WTC11 (cell line): ENCODE results near the gene USP21. TPM values are rescaled to one million over a fixed set of nuclear protein-coding genes. Genes with fewer than 3 reads are reported as not detected.

Experiments
- ATAC-seq: fragments of 200-7000 bp; cut with Tn5 transposase; 2 replicates; pipeline ENCODE4 v1.10.0; 2021; ENCODE audit warnings: mild to moderate bottlenecking, moderate library complexity
- CTCF ChIA-PET: fragments of 300-600 bp; sonication (Branson Sonifier 250); formaldehyde crosslinking; loops from one replicate; lab custom pipeline; 2021; ENCODE audit warnings: antibody characterized with exemption; lab: Charles Lee
- POLR2A ChIA-PET: fragments of 350-600 bp; sonication (Branson Sonifier 250); formaldehyde crosslinking; loops from one replicate; lab custom pipeline; 2021; ENCODE audit warnings: antibody characterized with exemption; lab: Charles Lee
- DNase-seq: peaks from one replicate; pipeline ENCODE4 v3.0.0; 2021; ENCODE audit warnings: low spot score
- H3K27ac Mint-ChIP-seq: 2 replicates; pipeline ENCODE4 v1.8.0; 2021; ENCODE audit warnings: mixed read lengths
- H3K27me3 Mint-ChIP-seq: 2 replicates; pipeline ENCODE4 v1.8.0; 2021; ENCODE audit warnings: low read depth, mild to moderate bottlenecking, moderate library complexity, mixed read lengths
- H3K36me3 Mint-ChIP-seq: 2 replicates; pipeline ENCODE4 v1.8.0; 2021; ENCODE audit warnings: mixed read lengths
- H3K4me1 Mint-ChIP-seq: 2 replicates; pipeline ENCODE4 v1.8.0; 2022; ENCODE audit warnings: mixed read lengths
- H3K4me3 Mint-ChIP-seq: 2 replicates; pipeline ENCODE4 v1.8.0; 2021; ENCODE audit warnings: mild to moderate bottlenecking, moderate library complexity, mixed read lengths
- H3K9me3 Mint-ChIP-seq: 2 replicates; pipeline ENCODE4 v1.8.0; 2021; ENCODE audit warnings: mixed read lengths
- ATF1 ChIP-seq: sonication (generic); formaldehyde crosslinking; IDR thresholded peaks from 2 replicates; pipeline ENCODE4 v1.8.1; 2023; ENCODE audit warnings: mild to moderate bottlenecking, moderate library complexity, missing genetic modification reagents
- CBFB ChIP-seq: sonication (generic); formaldehyde crosslinking; IDR thresholded peaks from 2 replicates; pipeline ENCODE4 v1.8.1; 2022; ENCODE audit warnings: mild to moderate bottlenecking, low read depth, missing genetic modification reagents
- E2F5 ChIP-seq: sonication (generic); formaldehyde crosslinking; IDR thresholded peaks from 2 replicates; pipeline ENCODE4 v1.8.1; 2022; ENCODE audit warnings: mild to moderate bottlenecking, moderate library complexity, missing genetic modification reagents
- GABPB1 ChIP-seq: sonication (generic); formaldehyde crosslinking; IDR thresholded peaks from 2 replicates; pipeline ENCODE4 v1.8.1; 2023; ENCODE audit warnings: mild to moderate bottlenecking, missing genetic modification reagents
- GRHL2 ChIP-seq: fragments of 250-450 bp; sonication (Bioruptor Pico); IDR thresholded peaks from 2 replicates; pipeline ENCODE4 v1.8.0; 2022; ENCODE audit warnings: mild to moderate bottlenecking, moderate library complexity; ENCODE audit not compliant: insufficient replicate concordance, severe bottlenecking
- IRF2 ChIP-seq: sonication (generic); formaldehyde crosslinking; IDR thresholded peaks from 2 replicates; pipeline ENCODE4 v1.8.0; 2022; ENCODE audit warnings: low read depth, missing genetic modification reagents, borderline replicate concordance
- JUN ChIP-seq: sonication (generic); formaldehyde crosslinking; IDR thresholded peaks from 2 replicates; pipeline ENCODE4 v1.8.0; 2023; ENCODE audit warnings: mild to moderate bottlenecking, missing genetic modification reagents
- MYBL2 ChIP-seq: sonication (generic); formaldehyde crosslinking; IDR thresholded peaks from 2 replicates; pipeline ENCODE4 v1.8.1; 2023; ENCODE audit warnings: mild to moderate bottlenecking, moderate library complexity, missing genetic modification reagents
- RORB ChIP-seq: fragments of 250-450 bp; sonication (Bioruptor Pico); IDR thresholded peaks from 2 replicates; pipeline ENCODE4 v1.9.0; 2021; ENCODE audit warnings: mild to moderate bottlenecking
- STAT6 ChIP-seq: sonication (generic); formaldehyde crosslinking; conservative IDR thresholded peaks from 2 replicates; pipeline ENCODE4 v1.8.1; 2023; ENCODE audit warnings: mild to moderate bottlenecking, low read depth, missing genetic modification reagents, moderate library complexity
- TCF7 ChIP-seq: sonication (generic); formaldehyde crosslinking; IDR thresholded peaks from 2 replicates; pipeline ENCODE4 v1.8.0; 2022; ENCODE audit warnings: mild to moderate bottlenecking, low read depth, missing genetic modification reagents, moderate library complexity
- TEAD4 ChIP-seq: sonication (generic); formaldehyde crosslinking; IDR thresholded peaks from 2 replicates; pipeline ENCODE4 v1.8.0; 2022; ENCODE audit warnings: mild to moderate bottlenecking, missing genetic modification reagents
- USF2 ChIP-seq: sonication (generic); formaldehyde crosslinking; IDR thresholded peaks from 2 replicates; pipeline ENCODE4 v1.8.1; 2023; ENCODE audit warnings: mild to moderate bottlenecking, missing genetic modification reagents, moderate library complexity
- ZBTB21 ChIP-seq: sonication (generic); formaldehyde crosslinking; IDR thresholded peaks from 2 replicates; pipeline ENCODE4 v1.8.1; 2023; ENCODE audit warnings: mild to moderate bottlenecking, missing genetic modification reagents, borderline replicate concordance
- ZNF121 ChIP-seq: sonication (generic); formaldehyde crosslinking; IDR thresholded peaks from 2 replicates; pipeline ENCODE4 v1.8.0; 2023; ENCODE audit warnings: missing genetic modification reagents
- ZNF281 ChIP-seq: sonication (generic); formaldehyde crosslinking; IDR thresholded peaks from 2 replicates; pipeline ENCODE4 v1.8.0; 2023; ENCODE audit warnings: mild to moderate bottlenecking, missing genetic modification reagents
- ZNF396 ChIP-seq: fragments of 250-450 bp; sonication (Bioruptor Pico); IDR thresholded peaks from 2 replicates; pipeline ENCODE4 v1.8.0; 2021; ENCODE audit warnings: mild to moderate bottlenecking, moderate library complexity, borderline replicate concordance
- total RNA-seq: library from RNA; stranded (reverse); gene quantifications from 3 replicates; pipeline ENCODE4 v1.2.3, GENCODE V29; 2021
- TF ChIP-seq, protein P1 (sequence below): sonication (generic); formaldehyde crosslinking; IDR thresholded peaks from 2 replicates; pipeline ENCODE4 v1.8.0; 2022; ENCODE audit warnings: mild to moderate bottlenecking, missing genetic modification reagents
- TF ChIP-seq, protein P2 (sequence below): sonication (generic); formaldehyde crosslinking; IDR thresholded peaks from 2 replicates; pipeline ENCODE4 v1.8.1; 2023; ENCODE audit warnings: mild to moderate bottlenecking, missing genetic modification reagents, borderline replicate concordance
- TF ChIP-seq, protein P3 (sequence below): sonication (generic); formaldehyde crosslinking; IDR thresholded peaks from 2 replicates; pipeline ENCODE4 v1.8.1; 2022; ENCODE audit warnings: mild to moderate bottlenecking, missing genetic modification reagents, moderate library complexity, borderline replicate concordance

USP21 gene
- total RNA-seq, 1 experiment from 2014 or later = 30.8 TPM

- TF ChIP-seq IRF2 (CRISPR knock-in tag) (no peak), GRHL2 (CRISPR knock-in tag) (no peak), MYBL2 (no peak), ZNF281 (CRISPR knock-in tag) (no peak), JUN (CRISPR knock-in tag) (no peak), ZNF396 (no peak), ATF1 (CRISPR knock-in tag) (no peak), STAT6 (CRISPR knock-in tag) (no peak), TEAD4 (CRISPR knock-in tag) (no peak), TCF7 (no peak), RORB (CRISPR knock-in tag) (no peak), ZBTB21 (no peak), CBFB (CRISPR knock-in tag) (no peak), GABPB1 (no peak), ZNF121 (no peak), E2F5 (no peak), USF2 (no peak)
- TF ChIP-seq, protein P1, sequence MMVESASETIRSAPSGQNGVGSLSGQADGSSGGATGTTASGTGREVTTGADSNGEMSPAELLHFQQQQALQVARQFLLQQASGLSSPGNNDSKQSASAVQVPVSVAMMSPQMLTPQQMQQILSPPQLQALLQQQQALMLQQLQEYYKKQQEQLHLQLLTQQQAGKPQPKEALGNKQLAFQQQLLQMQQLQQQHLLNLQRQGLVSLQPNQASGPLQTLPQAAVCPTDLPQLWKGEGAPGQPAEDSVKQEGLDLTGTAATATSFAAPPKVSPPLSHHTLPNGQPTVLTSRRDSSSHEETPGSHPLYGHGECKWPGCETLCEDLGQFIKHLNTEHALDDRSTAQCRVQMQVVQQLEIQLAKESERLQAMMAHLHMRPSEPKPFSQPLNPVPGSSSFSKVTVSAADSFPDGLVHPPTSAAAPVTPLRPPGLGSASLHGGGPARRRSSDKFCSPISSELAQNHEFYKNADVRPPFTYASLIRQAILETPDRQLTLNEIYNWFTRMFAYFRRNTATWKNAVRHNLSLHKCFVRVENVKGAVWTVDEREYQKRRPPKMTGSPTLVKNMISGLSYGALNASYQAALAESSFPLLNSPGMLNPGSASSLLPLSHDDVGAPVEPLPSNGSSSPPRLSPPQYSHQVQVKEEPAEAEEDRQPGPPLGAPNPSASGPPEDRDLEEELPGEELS (CRISPR knock-in tag) = no peak
- TF ChIP-seq, protein P2, sequence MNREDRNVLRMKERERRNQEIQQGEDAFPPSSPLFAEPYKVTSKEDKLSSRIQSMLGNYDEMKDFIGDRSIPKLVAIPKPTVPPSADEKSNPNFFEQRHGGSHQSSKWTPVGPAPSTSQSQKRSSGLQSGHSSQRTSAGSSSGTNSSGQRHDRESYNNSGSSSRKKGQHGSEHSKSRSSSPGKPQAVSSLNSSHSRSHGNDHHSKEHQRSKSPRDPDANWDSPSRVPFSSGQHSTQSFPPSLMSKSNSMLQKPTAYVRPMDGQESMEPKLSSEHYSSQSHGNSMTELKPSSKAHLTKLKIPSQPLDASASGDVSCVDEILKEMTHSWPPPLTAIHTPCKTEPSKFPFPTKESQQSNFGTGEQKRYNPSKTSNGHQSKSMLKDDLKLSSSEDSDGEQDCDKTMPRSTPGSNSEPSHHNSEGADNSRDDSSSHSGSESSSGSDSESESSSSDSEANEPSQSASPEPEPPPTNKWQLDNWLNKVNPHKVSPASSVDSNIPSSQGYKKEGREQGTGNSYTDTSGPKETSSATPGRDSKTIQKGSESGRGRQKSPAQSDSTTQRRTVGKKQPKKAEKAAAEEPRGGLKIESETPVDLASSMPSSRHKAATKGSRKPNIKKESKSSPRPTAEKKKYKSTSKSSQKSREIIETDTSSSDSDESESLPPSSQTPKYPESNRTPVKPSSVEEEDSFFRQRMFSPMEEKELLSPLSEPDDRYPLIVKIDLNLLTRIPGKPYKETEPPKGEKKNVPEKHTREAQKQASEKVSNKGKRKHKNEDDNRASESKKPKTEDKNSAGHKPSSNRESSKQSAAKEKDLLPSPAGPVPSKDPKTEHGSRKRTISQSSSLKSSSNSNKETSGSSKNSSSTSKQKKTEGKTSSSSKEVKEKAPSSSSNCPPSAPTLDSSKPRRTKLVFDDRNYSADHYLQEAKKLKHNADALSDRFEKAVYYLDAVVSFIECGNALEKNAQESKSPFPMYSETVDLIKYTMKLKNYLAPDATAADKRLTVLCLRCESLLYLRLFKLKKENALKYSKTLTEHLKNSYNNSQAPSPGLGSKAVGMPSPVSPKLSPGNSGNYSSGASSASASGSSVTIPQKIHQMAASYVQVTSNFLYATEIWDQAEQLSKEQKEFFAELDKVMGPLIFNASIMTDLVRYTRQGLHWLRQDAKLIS (CRISPR knock-in tag) = no peak
- TF ChIP-seq, protein P3, sequence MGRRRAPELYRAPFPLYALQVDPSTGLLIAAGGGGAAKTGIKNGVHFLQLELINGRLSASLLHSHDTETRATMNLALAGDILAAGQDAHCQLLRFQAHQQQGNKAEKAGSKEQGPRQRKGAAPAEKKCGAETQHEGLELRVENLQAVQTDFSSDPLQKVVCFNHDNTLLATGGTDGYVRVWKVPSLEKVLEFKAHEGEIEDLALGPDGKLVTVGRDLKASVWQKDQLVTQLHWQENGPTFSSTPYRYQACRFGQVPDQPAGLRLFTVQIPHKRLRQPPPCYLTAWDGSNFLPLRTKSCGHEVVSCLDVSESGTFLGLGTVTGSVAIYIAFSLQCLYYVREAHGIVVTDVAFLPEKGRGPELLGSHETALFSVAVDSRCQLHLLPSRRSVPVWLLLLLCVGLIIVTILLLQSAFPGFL (CRISPR knock-in tag) = no peak
- Mint-ChIP-seq H3K4me3 (no peak overlapping the region), H3K36me3 (peaks cover 54% of the 10 kb centered on the region), H3K27ac (no peak overlapping the region), H3K9me3 (no peaks in the 10 kb centered on the region), H3K4me1 (peaks cover 18% of the 10 kb centered on the region), H3K27me3 (no peaks in the 10 kb centered on the region; the same call in 1 of the 2 replicates)
- ChIA-PET CTCF (interaction anchor here (0.7 to 1.6 kb wide), 4 partner anchors 9 to 99 kb away, joined by 3 to 5 read pairs (median 4); partner anchors contain the start of genes PCP4L1 and TOMM40L), POLR2A (interaction anchor here (1.1 kb wide), 1 partner anchor 18 kb away, joined by 5 read pairs; the partner anchor contains the start of gene TOMM40L)
- DNase-seq (no peak), ATAC-seq (no peak)
Measured at GRCh38 chr1:161207173-161207572, 47.9 kb downstream of the USP21 start.
